Tibial artery (tissue), 4 donors: Measurements from ENCODE around the gene AK3.

ENCODE experiments used
- DNase-seq, 2 donors: peaks; one replicate each; pipeline ENCODE4 v3.0.0-alpha.2; 2019
- H3K27ac ChIP-seq, 2 donors: fragments of 200-600 bp; sonication (generic) in 1 of 2; 1 replicate in 1 of 2; 2 replicates in 1 of 2; pipeline ENCODE4 v1.5.1; 2018 to 2019; ENCODE audit warnings: mild to moderate bottlenecking in 1 of 2
- H3K27me3 ChIP-seq, 2 donors: fragments of 200-600 bp; sonication (generic) in 1 of 2; one replicate each; pipeline versions ENCODE4 v1.5.1 to v1.6.0; 2016 to 2019
- H3K36me3 ChIP-seq, 3 donors: fragments of 200-600 bp; sonication (generic) in 2 of 3; one replicate each; pipeline ENCODE4 v1.5.1; 2016 to 2019; ENCODE audit warnings: mild to moderate bottlenecking in 2 of 3
- H3K4me1 ChIP-seq, 4 donors: fragments of 200-600 bp; sonication (generic) in 2 of 4; 1 replicate in 3 of 4; 2 replicates in 1 of 4; pipeline ENCODE4 v1.5.1; 2016 to 2019
- H3K4me3 ChIP-seq, 2 donors: fragments of 200-600 bp; sonication (generic) in 1 of 2; 1 replicate in 1 of 2; 2 replicates in 1 of 2; pipeline ENCODE4 v1.5.1; 2018 to 2019; ENCODE audit warnings: mild to moderate bottlenecking in 2 of 2
- H3K9me3 ChIP-seq, 3 donors: fragments of 200-600 bp; sonication (generic) in 1 of 3; one replicate each; pipeline ENCODE4 v1.5.1; 2016 to 2019
- CTCF ChIP-seq, 2 experiments: fragments of 200-600 bp in 1 of 2; fragments of 450-650 bp in 1 of 2; IDR thresholded peaks; one replicate each; pipeline ENCODE4 v1.5.1; 2017 to 2019; ENCODE audit warnings: antibody characterized with exemption in 2 of 2, mild to moderate bottlenecking in 1 of 2, moderate library complexity in 1 of 2
- intact Hi-C: fragments of 100-400 bp; cut with DNase I; formaldehyde crosslinking; loops from one replicate; pipeline ENCODE4 v1.15.0; 2023; ENCODE audit warnings: low total_unique reads

Gene AK3

GRCh38 chr9:4666042-4666699, 74.8 kb downstream of the AK3 start, which contains the start of gene SPATA6L:
Gene SPATA6L (minus strand): TSS chr9:4666480. CDS start chr9:4666250, 230 bp downstream.
- Histone ChIP-seq H3K27ac (peak within 1 kb of the TSS; percentile 53 to 63), H3K4me3 (peak within 1 kb of the TSS; percentile 48 to 55), H3K9me3 (no peaks in the 10 kb centered on the region), H3K36me3 (no peaks in the 10 kb centered on the region), H3K27me3 (no peaks in the 10 kb centered on the region), H3K4me1 (peaks cover 0 to 43% (median 27%) of the 10 kb centered on the region in 4 donors)
- intact Hi-C loops = loop anchor here (10.0 kb wide), 2 partner anchors 371 to 779 kb away; no protein-coding TSS in a partner anchor
- no peak for TF ChIP-seq CTCF (IDR thresholded peaks at IDR 0.05)
- peak; percentile 65 to 79 for DNase-seq

- Histone ChIP-seq H3K9me3 (no peaks in the 10 kb centered on the region), H3K27me3 (no peaks in the 10 kb centered on the region), H3K4me1 (peaks cover 0 to 47% (median 28%) of the 10 kb centered on the region in 4 donors), H3K36me3 (no peaks in the 10 kb centered on the region), H3K27ac (peak overlapping the region in 1 of 2 donors; percentile 6), H3K4me3 (no peak overlapping the region)
- TF ChIP-seq CTCF (IDR thresholded peaks at IDR 0.05) = no peak
- DNase-seq = no peak
- intact Hi-C loops = loop anchor here (10.0 kb wide), 2 partner anchors 371 to 779 kb away; no protein-coding TSS in a partner anchor
Measured at GRCh38 chr9:4665357-4665756, 75.6 kb downstream of the AK3 start.

- no peak overlapping the region for H3K4me3 ChIP-seq
- intact Hi-C loops = loop anchor here (5.0 to 10.0 kb wide), 3 partner anchors 78 to 781 kb away; partner anchors contain the start of gene AK3
- TF ChIP-seq CTCF (IDR thresholded peaks at IDR 0.05) = no peak
Measured at GRCh38 chr9:4663956-4664355, 77.0 kb downstream of the AK3 start.

GRCh38 chr9:4662989-4663792, 77.8 kb downstream of the AK3 start:
- Histone ChIP-seq H3K9me3 (no peaks in the 10 kb centered on the region), H3K4me1 (peaks cover 0 to 47% (median 28%) of the 10 kb centered on the region in 4 donors), H3K4me3 (peak overlapping the region; percentile 83 to 89), H3K27ac (peak overlapping the region; percentile 81 to 89), H3K36me3 (no peaks in the 10 kb centered on the region), H3K27me3 (no peaks in the 10 kb centered on the region)
- DNase-seq = no peak
- intact Hi-C loops = loop anchor here (5.0 to 10.0 kb wide), 3 partner anchors 79 to 782 kb away; partner anchors contain the start of gene AK3
- no peak for TF ChIP-seq CTCF (IDR thresholded peaks at IDR 0.05)

More at GRCh38 chr9:4663956-4664355, 77.0 kb downstream of the AK3 start:
- H3K36me3 ChIP-seq = no peaks in the 10 kb centered on the region
- peaks cover 0 to 47% (median 28%) of the 10 kb centered on the region in 4 donors for H3K4me1 ChIP-seq
- H3K27me3 ChIP-seq = no peaks in the 10 kb centered on the region
- no peak for DNase-seq
- peak overlapping the region in 1 of 2 donors; percentile 89 for H3K27ac ChIP-seq
- H3K9me3 ChIP-seq = no peaks in the 10 kb centered on the region

GRCh38 chr9:4662108-4662988, 78.7 kb downstream of the AK3 start, which contains the start of gene PLPP6:
Gene PLPP6 (plus strand): TSS chr9:4662294. CDS start chr9:4662376, 82 bp downstream.
- Histone ChIP-seq H3K9me3 (no peaks in the 10 kb centered on the region), H3K36me3 (no peaks in the 10 kb centered on the region), H3K4me1 (peaks cover 0 to 47% (median 28%) of the 10 kb centered on the region in 4 donors), H3K27ac (peak within 1 kb of the TSS; percentile 81 to 89), H3K27me3 (no peaks in the 10 kb centered on the region), H3K4me3 (peak within 1 kb of the TSS; percentile 83 to 89)
- DNase-seq = peak; percentile 92 to 94
- intact Hi-C loops = loop anchor here (5.0 to 10.0 kb wide), 3 partner anchors 80 to 782 kb away; partner anchors contain the start of gene AK3
- TF ChIP-seq CTCF (IDR thresholded peaks at IDR 0.05) = peak; percentile 58
